Vagina (tissue), 2 donors: ENCODE results near the gene DPF3.

ENCODE experiments used
- POLR2A ChIP-seq, 2 donors: fragments of 450-650 bp; IDR thresholded peaks; one replicate each; pipeline ENCODE4 v1.6.1; 2017; ENCODE audit warnings: antibody characterized with exemption in 2 of 2, mild to moderate bottlenecking in 2 of 2, moderate library complexity in 2 of 2
- POLR2AphosphoS5 ChIP-seq, 2 donors: sonication (generic); formaldehyde crosslinking; IDR thresholded peaks; one replicate each; pipeline ENCODE4 v1.9.0; 2017; ENCODE audit warnings: antibody characterized with exemption in 2 of 2, mild to moderate bottlenecking in 2 of 2, low read depth in 1 of 2; ENCODE audit not compliant: insufficient read depth in 1 of 2
- TF ChIP-seq, protein P1 (sequence below), 3 experiments: fragments of 450-650 bp in 2 of 3; fragments of 200-600 bp in 1 of 3; sonication (generic) in 1 of 3; IDR thresholded peaks; one replicate each; pipeline ENCODE4 v1.5.1; 2017 to 2019; ENCODE audit warnings: antibody characterized with exemption in 3 of 3, mild to moderate bottlenecking in 2 of 3, moderate library complexity in 2 of 3

DNA sequence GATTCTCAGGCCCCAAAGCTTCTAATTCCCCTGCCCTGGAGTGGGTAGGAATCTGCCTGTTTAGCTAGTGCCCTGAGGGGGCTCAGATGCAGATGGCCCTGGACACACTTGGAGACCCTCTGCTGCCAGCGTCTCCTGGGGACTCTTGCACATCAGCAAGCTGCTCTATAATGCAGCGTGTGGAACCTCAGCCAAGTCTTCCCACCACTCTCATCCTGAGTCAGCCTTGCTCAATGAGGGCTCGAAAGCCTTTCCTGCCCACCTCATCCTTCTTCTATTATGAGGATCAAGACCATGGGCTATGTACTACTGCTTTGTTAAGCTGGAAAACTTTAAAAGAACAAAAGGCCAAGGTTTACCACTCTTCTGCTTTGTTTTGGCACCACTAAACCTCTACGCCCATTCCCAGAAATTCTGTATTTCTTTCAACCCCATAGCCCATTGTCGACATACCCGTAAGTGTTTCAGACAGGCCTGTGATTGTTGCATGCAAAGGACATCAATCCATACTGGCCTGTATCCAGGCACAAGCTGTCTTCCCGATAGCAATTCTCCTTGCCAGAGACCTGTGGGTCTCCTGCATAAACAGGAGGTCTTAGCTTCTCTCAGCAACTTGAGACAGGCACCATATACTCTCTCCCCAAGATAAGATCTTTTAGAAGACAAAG is 246.9 kb downstream of the DPF3 start:
- TF ChIP-seq, protein P1, sequence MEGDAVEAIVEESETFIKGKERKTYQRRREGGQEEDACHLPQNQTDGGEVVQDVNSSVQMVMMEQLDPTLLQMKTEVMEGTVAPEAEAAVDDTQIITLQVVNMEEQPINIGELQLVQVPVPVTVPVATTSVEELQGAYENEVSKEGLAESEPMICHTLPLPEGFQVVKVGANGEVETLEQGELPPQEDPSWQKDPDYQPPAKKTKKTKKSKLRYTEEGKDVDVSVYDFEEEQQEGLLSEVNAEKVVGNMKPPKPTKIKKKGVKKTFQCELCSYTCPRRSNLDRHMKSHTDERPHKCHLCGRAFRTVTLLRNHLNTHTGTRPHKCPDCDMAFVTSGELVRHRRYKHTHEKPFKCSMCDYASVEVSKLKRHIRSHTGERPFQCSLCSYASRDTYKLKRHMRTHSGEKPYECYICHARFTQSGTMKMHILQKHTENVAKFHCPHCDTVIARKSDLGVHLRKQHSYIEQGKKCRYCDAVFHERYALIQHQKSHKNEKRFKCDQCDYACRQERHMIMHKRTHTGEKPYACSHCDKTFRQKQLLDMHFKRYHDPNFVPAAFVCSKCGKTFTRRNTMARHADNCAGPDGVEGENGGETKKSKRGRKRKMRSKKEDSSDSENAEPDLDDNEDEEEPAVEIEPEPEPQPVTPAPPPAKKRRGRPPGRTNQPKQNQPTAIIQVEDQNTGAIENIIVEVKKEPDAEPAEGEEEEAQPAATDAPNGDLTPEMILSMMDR (IDR thresholded peaks at IDR 0.05) = no peak
- TF ChIP-seq POLR2AphosphoS5 (IDR thresholded peaks at IDR 0.05; ENCODE audit: insufficient read depth in 1 of 2, low read depth in 1 of 2) (no peak), POLR2A (IDR thresholded peaks at IDR 0.05) (no peak)
